LNCAP (cell line): ENCODE results near the gene CD1E.

Source experiments
- TF ChIP-seq, protein P1 (sequence below): fragments of 450-650 bp; IDR thresholded peaks from 2 replicates; pipeline ENCODE4 v1.5.1; 2017; ENCODE audit warnings: mild to moderate bottlenecking

Gene CD1E

DNA sequence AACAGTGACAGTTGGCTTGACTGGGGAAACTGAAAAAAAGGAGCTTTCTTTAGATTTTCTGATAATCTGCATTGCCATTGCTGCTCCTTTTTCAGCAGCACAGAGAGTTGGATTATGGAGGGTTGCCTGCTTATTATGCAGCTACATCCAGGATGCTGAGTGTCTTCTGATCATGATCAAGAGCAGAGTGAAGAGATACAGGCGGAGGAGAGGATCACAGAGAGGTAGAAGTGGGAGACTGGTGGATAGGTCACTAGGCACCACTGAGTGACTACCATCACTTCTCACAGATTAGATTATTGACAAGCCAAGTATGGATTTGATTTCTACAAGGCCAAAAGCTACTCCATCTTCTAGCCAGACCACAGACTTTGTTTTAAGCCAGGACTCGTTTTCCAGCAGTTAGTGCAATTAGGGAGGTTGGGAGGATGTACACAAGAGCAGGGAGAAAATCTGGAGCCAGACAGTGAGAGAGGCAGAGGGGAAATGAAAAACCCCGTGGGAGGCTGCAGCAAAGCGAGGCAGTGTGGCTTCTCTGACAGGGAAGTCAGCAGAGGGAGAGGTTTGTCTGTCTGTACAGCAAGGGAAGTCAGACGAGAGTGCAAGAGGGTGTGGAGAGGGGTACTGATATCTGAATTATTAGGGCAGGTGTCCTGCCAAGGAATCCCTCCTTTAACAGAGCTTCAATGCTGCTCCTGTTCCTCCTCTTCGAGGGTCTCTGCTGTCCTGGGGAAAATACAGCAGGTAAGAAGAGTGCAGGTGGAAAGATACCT, at the start of gene CD1E:
CD1E (plus strand) TSS at position 592 of the 773 bp plus-strand sequence; CDS start at position 687, 95 bp downstream.
- TF ChIP-seq, protein P1, sequence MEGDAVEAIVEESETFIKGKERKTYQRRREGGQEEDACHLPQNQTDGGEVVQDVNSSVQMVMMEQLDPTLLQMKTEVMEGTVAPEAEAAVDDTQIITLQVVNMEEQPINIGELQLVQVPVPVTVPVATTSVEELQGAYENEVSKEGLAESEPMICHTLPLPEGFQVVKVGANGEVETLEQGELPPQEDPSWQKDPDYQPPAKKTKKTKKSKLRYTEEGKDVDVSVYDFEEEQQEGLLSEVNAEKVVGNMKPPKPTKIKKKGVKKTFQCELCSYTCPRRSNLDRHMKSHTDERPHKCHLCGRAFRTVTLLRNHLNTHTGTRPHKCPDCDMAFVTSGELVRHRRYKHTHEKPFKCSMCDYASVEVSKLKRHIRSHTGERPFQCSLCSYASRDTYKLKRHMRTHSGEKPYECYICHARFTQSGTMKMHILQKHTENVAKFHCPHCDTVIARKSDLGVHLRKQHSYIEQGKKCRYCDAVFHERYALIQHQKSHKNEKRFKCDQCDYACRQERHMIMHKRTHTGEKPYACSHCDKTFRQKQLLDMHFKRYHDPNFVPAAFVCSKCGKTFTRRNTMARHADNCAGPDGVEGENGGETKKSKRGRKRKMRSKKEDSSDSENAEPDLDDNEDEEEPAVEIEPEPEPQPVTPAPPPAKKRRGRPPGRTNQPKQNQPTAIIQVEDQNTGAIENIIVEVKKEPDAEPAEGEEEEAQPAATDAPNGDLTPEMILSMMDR: no peak

DNA sequence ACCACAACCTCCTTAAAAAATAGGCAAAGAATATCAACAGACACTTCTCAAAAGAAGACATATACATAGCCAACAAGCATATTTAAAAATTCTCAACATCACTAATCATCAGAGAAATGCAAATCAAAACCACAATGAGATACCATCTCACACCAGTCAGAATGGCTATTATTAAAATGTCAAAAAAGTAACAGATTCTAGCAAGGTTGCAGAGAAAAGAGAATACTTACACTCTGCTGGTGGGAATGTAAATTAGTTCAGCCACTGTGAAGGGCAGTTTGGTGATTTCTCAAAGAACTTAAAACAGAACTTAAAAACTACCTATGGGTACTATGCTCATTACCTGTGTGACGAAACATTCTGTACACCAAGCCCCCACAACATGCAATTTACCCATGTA, 43.1 kb upstream of the CD1E start:
- TF ChIP-seq, protein P1: no peak

DNA sequence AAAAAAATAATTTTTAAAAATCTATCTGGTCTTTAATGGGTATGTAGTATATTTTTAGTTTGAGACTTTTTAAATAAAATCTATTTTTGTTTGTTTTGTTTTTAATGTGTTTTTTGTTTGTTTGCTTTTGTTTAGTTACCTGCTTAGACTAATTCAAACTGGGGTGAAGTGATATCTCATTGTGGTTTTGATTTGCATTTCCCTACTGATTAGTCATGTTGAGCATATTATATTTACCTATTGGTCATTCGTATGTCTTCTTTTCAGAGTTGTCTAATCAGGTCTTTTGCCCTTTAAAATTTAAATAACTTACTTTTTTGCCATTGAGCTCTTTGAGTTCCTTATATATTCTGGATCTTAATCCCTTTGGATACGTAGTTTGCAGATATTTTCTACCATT, 42.6 kb upstream of the CD1E start:
- TF ChIP-seq, protein P1: no peak

DNA sequence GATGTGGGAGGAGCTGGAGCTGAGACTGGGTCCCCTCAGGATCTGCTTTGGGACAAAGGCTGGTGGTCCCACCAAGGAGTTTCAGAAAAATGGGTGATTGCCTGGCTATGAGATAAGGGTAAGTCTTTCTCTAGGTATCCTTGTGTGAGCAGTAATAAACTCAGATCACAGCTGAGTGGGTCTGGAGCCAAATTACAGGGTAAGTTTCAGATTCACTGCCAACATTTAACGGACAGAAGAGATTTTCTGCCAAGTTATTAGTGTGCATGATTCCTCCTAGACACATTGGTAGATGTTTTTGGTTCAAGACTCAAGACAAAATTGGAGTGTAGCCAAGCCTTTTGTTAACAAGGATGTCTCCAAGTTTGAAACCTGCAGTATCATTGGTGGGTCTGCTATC, 29.8 kb upstream of the CD1E start:
- TF ChIP-seq, protein P1: no peak

DNA sequence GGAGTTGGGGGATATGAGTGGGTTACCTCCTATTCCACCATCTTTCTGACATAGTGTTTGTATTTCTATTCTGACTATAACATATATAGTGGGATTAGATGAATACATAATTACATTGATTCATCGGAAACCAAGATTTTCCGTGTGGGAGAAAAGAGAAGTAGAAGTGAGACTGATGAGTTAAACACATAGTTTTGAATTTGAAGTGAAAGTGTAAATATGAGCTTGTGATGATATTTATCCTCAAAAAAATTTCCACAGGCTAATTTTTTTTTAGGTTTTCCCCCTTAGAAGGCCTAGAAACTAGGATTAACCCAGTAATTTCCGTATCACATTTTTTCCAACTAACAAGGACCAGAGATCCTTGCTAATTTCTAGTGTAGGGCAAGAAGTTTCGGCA, 29.3 kb upstream of the CD1E start:
- TF ChIP-seq, protein P1: no peak

DNA sequence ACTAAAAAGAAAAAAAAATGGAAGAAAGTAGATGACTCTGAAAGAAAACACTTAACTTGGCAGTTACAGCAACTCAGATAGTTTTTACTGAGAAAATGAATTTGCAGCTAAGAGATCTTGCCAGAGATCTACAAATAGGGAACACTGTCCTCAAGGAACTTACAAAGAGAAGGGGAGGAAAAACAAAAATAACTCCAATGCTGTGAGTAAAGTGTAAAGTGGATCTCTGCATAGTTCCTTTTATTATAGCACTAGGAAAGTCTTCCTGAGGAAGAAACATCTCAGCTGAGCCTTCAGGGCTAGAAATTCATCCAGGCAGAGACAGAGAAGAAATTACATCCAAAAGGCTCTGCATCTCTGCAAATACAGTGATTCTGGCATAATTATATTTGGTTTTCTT, 26.2 kb upstream of the CD1E start:
- TF ChIP-seq, protein P1: no peak

DNA sequence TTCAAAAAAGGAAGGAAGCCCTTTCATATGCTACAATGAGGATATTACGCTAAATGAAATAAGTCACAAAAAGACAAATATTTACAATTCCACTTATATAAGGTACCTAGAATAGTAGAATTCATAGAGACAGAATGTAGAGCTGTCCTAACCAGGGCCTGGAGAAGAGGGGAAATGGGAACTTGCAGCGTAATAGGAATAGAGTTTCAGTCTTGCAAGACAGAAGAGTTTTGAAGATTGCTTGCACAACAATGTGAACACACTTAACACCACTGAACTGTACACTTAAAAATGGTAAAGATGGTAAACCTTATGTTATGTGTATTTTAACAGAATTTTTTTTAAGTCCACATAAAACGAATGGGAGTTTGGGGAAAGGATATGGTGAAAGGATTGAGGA, 25.3 kb upstream of the CD1E start:
- TF ChIP-seq, protein P1: no peak
